HUES6 (cell line): Measurements from ENCODE around the gene RPL32.
A peak's percentile ranks its signal among the peaks of the same experiment; 100 is the strongest.
"Not testable (repeated sequence)": the region's sequence is repeated elsewhere in the genome, so short reads cannot be mapped to it uniquely, and the experiment has no call there.

ENCODE experiments used
- H3K27ac ChIP-seq: 2 replicates; pipeline ENCODE4 v1.7.0; 2013; ENCODE audit warnings: low read depth, mild to moderate bottlenecking, low read length, inconsistent platforms
- H3K27me3 ChIP-seq: 2 replicates; pipeline ENCODE4 v1.6.1; 2013; ENCODE audit warnings: low read length; ENCODE audit not compliant: control insufficient read depth, insufficient read depth
- H3K36me3 ChIP-seq: 2 replicates; pipeline ENCODE4 v1.6.1; 2013; ENCODE audit warnings: low read length; ENCODE audit not compliant: control insufficient read depth, insufficient read depth
- H3K4me1 ChIP-seq: 2 replicates; pipeline ENCODE4 v1.6.1; 2013; ENCODE audit warnings: low read length; ENCODE audit not compliant: control insufficient read depth, insufficient read depth
- H3K4me3 ChIP-seq: 2 replicates; pipeline ENCODE4 v1.5.1; 2013; ENCODE audit warnings: low read depth, low read length
- H3K9ac ChIP-seq: one replicate; pipeline ENCODE4 v1.6.1; 2013; ENCODE audit warnings: mild to moderate bottlenecking, low read length
- H3K9me3 ChIP-seq: 2 replicates; pipeline ENCODE4 v1.6.1; 2013; ENCODE audit warnings: low read depth, low read length; ENCODE audit not compliant: control insufficient read depth, insufficient read depth

Gene RPL32

GRCh38 chr3:12840591-12841148, 695 bp downstream of the RPL32 start:
- H3K4me1 ChIP-seq, result peaks cover 20% of the 10 kb centered on the region
- peak overlapping the region; percentile 99 for H3K27ac ChIP-seq
- no peaks in the 10 kb centered on the region for H3K9me3 ChIP-seq
- H3K9ac ChIP-seq, result peak overlapping the region; percentile 100
- H3K36me3 ChIP-seq, result peaks cover 54% of the 10 kb centered on the region
- peak overlapping the region; percentile 99 for H3K4me3 ChIP-seq
- H3K27me3 ChIP-seq, result 0 out of 2 replicates have a peak, but pooled peaks cover 2% of the 10 kb centered on the region

- Histone ChIP-seq H3K36me3 (peaks cover 59% of the 10 kb centered on the region), H3K27ac (peak overlapping the region; percentile 99; the same call in 1 of the 2 replicates), H3K4me1 (peaks cover 24% of the 10 kb centered on the region), H3K9ac (peak overlapping the region; percentile 100), H3K4me3 (peak overlapping the region; percentile 99)
- H3K27me3 ChIP-seq, H3K9me3 ChIP-seq: not testable (repeated sequence)
These were observed 1.2 kb downstream of the RPL32 start for GRCh38 chr3:12840148-12840547.

GRCh38 chr3:12839156-12839946, 2.0 kb downstream of the RPL32 start:
- H3K4me1 ChIP-seq, result peaks cover 27% of the 10 kb centered on the region
- H3K27ac ChIP-seq, result no peak overlapping the region
- H3K27me3 ChIP-seq, result 0 out of 2 replicates have a peak, but pooled peaks cover 2% of the 10 kb centered on the region
- H3K9ac ChIP-seq, result peak overlapping the region; percentile 100
- peak overlapping the region; percentile 99 for H3K4me3 ChIP-seq
- H3K9me3 ChIP-seq, result no peaks in the 10 kb centered on the region
- H3K36me3 ChIP-seq, result peaks cover 67% of the 10 kb centered on the region

- H3K9ac ChIP-seq, result peak overlapping the region; percentile 13
- H3K27me3 ChIP-seq, result 0 out of 2 replicates have a peak, but pooled peaks cover 2% of the 10 kb centered on the region
- H3K27ac ChIP-seq, result no peak overlapping the region
- peaks cover 77% of the 10 kb centered on the region for H3K36me3 ChIP-seq
- peak overlapping the region; percentile 4; the same call in 1 of the 2 replicates for H3K4me3 ChIP-seq
- no peaks in the 10 kb centered on the region for H3K9me3 ChIP-seq
- peaks cover 37% of the 10 kb centered on the region for H3K4me1 ChIP-seq
These were observed 3.0 kb downstream of the RPL32 start for GRCh38 chr3:12838179-12838965.

GRCh38 chr3:12837295-12837986, 3.9 kb downstream of the RPL32 start:
- Histone ChIP-seq H3K9me3 (no peaks in the 10 kb centered on the region), H3K36me3 (peaks cover 86% of the 10 kb centered on the region), H3K27ac (no peak overlapping the region), H3K4me3 (no peak overlapping the region), H3K4me1 (peaks cover 44% of the 10 kb centered on the region), H3K9ac (peak overlapping the region; percentile 13), H3K27me3 (0 out of 2 replicates have a peak, but pooled peaks cover 2% of the 10 kb centered on the region)

- no peaks in the 10 kb centered on the region for H3K9me3 ChIP-seq
- H3K27ac ChIP-seq, result no peak overlapping the region
- no peaks in the 10 kb centered on the region for H3K27me3 ChIP-seq
- no peak overlapping the region for H3K4me3 ChIP-seq
- H3K36me3 ChIP-seq, result peaks cover 98% of the 10 kb centered on the region
- H3K9ac ChIP-seq, result no peak overlapping the region
- H3K4me1 ChIP-seq, result peaks cover 44% of the 10 kb centered on the region
These were observed 6.2 kb downstream of the RPL32 start for GRCh38 chr3:12835052-12835665.

- H3K4me3 ChIP-seq, result no peak overlapping the region
- no peak overlapping the region for H3K9ac ChIP-seq
- no peaks in the 10 kb centered on the region for H3K27me3 ChIP-seq
- H3K27ac ChIP-seq, result no peak overlapping the region; the same call in 1 of the 2 replicates
- peaks cover 88% of the 10 kb centered on the region for H3K36me3 ChIP-seq
- no peaks in the 10 kb centered on the region for H3K9me3 ChIP-seq
- peaks cover 35% of the 10 kb centered on the region for H3K4me1 ChIP-seq
These were observed 7.9 kb downstream of the RPL32 start for GRCh38 chr3:12833222-12834161.

- Histone ChIP-seq H3K4me3 (no peak overlapping the region), H3K9me3 (no peaks in the 10 kb centered on the region), H3K27ac (no peak overlapping the region), H3K36me3 (peaks cover 80% of the 10 kb centered on the region), H3K27me3 (no peaks in the 10 kb centered on the region), H3K9ac (no peak overlapping the region), H3K4me1 (peaks cover 30% of the 10 kb centered on the region)
These were observed 8.8 kb downstream of the RPL32 start for GRCh38 chr3:12832350-12833221.

- Histone ChIP-seq H3K9ac (no peak overlapping the region), H3K9me3 (no peaks in the 10 kb centered on the region), H3K36me3 (peaks cover 72% of the 10 kb centered on the region), H3K27me3 (no peaks in the 10 kb centered on the region), H3K4me3 (no peak overlapping the region), H3K27ac (no peak overlapping the region), H3K4me1 (peaks cover 28% of the 10 kb centered on the region)
These were observed 10.0 kb downstream of the RPL32 start for GRCh38 chr3:12831301-12831866.
